GM23338 (cell line): ENCODE data around the gene RSPO3.

ENCODE experiments used
- CREB1 ChIP-seq: fragments of 250-450 bp; sonication (Bioruptor Pico); IDR thresholded peaks from 2 replicates; pipeline ENCODE4 v1.5.0; 2020; ENCODE audit warnings: low read depth, mild to moderate bottlenecking, moderate library complexity
- ETS1 ChIP-seq: IDR thresholded peaks from 2 replicates; pipeline ENCODE4 v1.6.1; 2016; ENCODE audit warnings: antibody characterized with exemption
- EZH2 ChIP-seq: fragments of 200-600 bp; sonication (generic); IDR thresholded peaks from one replicate; pipeline ENCODE4 v1.8.0; 2017; ENCODE audit warnings: antibody characterized with exemption, mild to moderate bottlenecking, low read depth; ENCODE audit not compliant: unreplicated experiment
- EZH2phosphoT487 ChIP-seq: fragments of 200-600 bp; sonication (generic); IDR thresholded peaks from one replicate; pipeline ENCODE4 v1.8.1; 2018; ENCODE audit warnings: antibody characterized with exemption; ENCODE audit not compliant: unreplicated experiment
- JUNB ChIP-seq: IDR thresholded peaks from one replicate; pipeline ENCODE4 v1.6.1; 2016; ENCODE audit warnings: antibody characterized with exemption; ENCODE audit not compliant: unreplicated experiment
- POLR2AphosphoS5 ChIP-seq: IDR thresholded peaks from 2 replicates; pipeline ENCODE4 v1.6.1; 2016; ENCODE audit warnings: antibody characterized with exemption, low read depth
- STAT1 ChIP-seq: IDR thresholded peaks from one replicate; pipeline ENCODE4 v1.6.1; 2016; ENCODE audit warnings: antibody characterized with exemption; ENCODE audit not compliant: unreplicated experiment
- ZNF114 ChIP-seq: fragments of 250-450 bp; sonication (Bioruptor Pico); IDR thresholded peaks from 2 replicates; pipeline ENCODE4 v1.5.0; 2020; ENCODE audit warnings: mild to moderate bottlenecking, moderate library complexity
- ZNF331 ChIP-seq: fragments of 250-450 bp; sonication (Bioruptor Pico); IDR thresholded peaks from 2 replicates; pipeline ENCODE4 v1.5.0; 2020; ENCODE audit warnings: low read depth, mild to moderate bottlenecking, moderate library complexity
- ZNF462 ChIP-seq: fragments of 250-450 bp; sonication (Bioruptor Pico); IDR thresholded peaks from 2 replicates; pipeline ENCODE4 v1.5.0; 2020; ENCODE audit warnings: mild to moderate bottlenecking, moderate library complexity
- TF ChIP-seq, protein P1 (sequence below), 2 experiments: fragments of 200-600 bp in 1 of 2; sonication (generic) in 1 of 2; conservative IDR thresholded peaks; 2 replicates each; pipeline versions ENCODE4 v1.5.1 to v1.6.1; 2016 to 2017; ENCODE audit warnings: antibody characterized with exemption in 2 of 2, low read depth in 2 of 2, mild to moderate bottlenecking in 2 of 2, moderate library complexity in 1 of 2
- TF ChIP-seq, protein P2 (sequence below): IDR thresholded peaks from one replicate; pipeline ENCODE4 v1.6.1; 2018; ENCODE audit warnings: antibody characterized with exemption; ENCODE audit not compliant: unreplicated experiment

- TF ChIP-seq, protein P1, sequence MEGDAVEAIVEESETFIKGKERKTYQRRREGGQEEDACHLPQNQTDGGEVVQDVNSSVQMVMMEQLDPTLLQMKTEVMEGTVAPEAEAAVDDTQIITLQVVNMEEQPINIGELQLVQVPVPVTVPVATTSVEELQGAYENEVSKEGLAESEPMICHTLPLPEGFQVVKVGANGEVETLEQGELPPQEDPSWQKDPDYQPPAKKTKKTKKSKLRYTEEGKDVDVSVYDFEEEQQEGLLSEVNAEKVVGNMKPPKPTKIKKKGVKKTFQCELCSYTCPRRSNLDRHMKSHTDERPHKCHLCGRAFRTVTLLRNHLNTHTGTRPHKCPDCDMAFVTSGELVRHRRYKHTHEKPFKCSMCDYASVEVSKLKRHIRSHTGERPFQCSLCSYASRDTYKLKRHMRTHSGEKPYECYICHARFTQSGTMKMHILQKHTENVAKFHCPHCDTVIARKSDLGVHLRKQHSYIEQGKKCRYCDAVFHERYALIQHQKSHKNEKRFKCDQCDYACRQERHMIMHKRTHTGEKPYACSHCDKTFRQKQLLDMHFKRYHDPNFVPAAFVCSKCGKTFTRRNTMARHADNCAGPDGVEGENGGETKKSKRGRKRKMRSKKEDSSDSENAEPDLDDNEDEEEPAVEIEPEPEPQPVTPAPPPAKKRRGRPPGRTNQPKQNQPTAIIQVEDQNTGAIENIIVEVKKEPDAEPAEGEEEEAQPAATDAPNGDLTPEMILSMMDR (conservative IDR thresholded peaks at IDR 0.05; ENCODE audit: low read depth in 2 of 2): no peak
- TF ChIP-seq, protein P2, sequence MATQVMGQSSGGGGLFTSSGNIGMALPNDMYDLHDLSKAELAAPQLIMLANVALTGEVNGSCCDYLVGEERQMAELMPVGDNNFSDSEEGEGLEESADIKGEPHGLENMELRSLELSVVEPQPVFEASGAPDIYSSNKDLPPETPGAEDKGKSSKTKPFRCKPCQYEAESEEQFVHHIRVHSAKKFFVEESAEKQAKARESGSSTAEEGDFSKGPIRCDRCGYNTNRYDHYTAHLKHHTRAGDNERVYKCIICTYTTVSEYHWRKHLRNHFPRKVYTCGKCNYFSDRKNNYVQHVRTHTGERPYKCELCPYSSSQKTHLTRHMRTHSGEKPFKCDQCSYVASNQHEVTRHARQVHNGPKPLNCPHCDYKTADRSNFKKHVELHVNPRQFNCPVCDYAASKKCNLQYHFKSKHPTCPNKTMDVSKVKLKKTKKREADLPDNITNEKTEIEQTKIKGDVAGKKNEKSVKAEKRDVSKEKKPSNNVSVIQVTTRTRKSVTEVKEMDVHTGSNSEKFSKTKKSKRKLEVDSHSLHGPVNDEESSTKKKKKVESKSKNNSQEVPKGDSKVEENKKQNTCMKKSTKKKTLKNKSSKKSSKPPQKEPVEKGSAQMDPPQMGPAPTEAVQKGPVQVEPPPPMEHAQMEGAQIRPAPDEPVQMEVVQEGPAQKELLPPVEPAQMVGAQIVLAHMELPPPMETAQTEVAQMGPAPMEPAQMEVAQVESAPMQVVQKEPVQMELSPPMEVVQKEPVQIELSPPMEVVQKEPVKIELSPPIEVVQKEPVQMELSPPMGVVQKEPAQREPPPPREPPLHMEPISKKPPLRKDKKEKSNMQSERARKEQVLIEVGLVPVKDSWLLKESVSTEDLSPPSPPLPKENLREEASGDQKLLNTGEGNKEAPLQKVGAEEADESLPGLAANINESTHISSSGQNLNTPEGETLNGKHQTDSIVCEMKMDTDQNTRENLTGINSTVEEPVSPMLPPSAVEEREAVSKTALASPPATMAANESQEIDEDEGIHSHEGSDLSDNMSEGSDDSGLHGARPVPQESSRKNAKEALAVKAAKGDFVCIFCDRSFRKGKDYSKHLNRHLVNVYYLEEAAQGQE: no peak
- TF ChIP-seq EZH2phosphoT487 (no peak), POLR2AphosphoS5 (no peak), STAT1 (no peak), JUNB (no peak), EZH2 (no peak), ZNF462 (CRISPR knock-in tag) (no peak), CREB1 (no peak), ETS1 (no peak), ZNF114 (CRISPR knock-in tag) (no peak), ZNF331 (CRISPR knock-in tag) (no peak)
These were observed 15.0 kb upstream of the RSPO3 start for GRCh38 chr6:127103482-127103881.
